A673 (cell line): ENCODE measurements around the gene PLK4. TPM values are rescaled to one million over a fixed set of nuclear protein-coding genes. Genes with fewer than 3 reads are reported as not detected.

Experiments
- BruUV-seq: library from RNA; stranded (reverse); fragments of 400-500 nt; replicated peaks from 2 replicates; lab custom pipeline; 2021; lab: Mats Ljungman, UMichigan
- CTCF ChIA-PET: fragments of 300-600 bp; sonication (Branson Sonifier 250); formaldehyde crosslinking; loops from one replicate; lab custom pipeline; 2022; ENCODE audit warnings: antibody characterized with exemption; lab: Charles Lee
- POLR2A ChIA-PET: fragments of 300-600 bp; sonication (Branson Sonifier 250); formaldehyde crosslinking; loops from one replicate; lab custom pipeline; 2022; ENCODE audit warnings: antibody characterized with exemption; ENCODE audit not compliant: low non-redundant PET; lab: Charles Lee
- DNase-seq: peaks from one replicate; pipeline ENCODE4 v3.0.0-alpha.2; 2015; ENCODE audit warnings: low spot score
- H3K27ac ChIP-seq: fragments of 200-600 bp; sonication (generic); 2 replicates; pipeline ENCODE4 v1.5.1; 2016; ENCODE audit warnings: mixed run types, low read depth, mild to moderate bottlenecking, mixed read lengths, antibody characterized with exemption, low read length; ENCODE audit not compliant: poor library complexity, severe bottlenecking
- H3K27me3 ChIP-seq: fragments of 200-600 bp; sonication (generic); replicated peaks from 2 replicates; pipeline ENCODE4 v1.6.1; 2017; ENCODE audit warnings: mixed run types, low read depth, mild to moderate bottlenecking, mixed read lengths, antibody characterized with exemption, low read length; ENCODE audit not compliant: insufficient read depth, poor library complexity
- H3K36me3 ChIP-seq: fragments of 200-600 bp; sonication (generic); 2 replicates; pipeline ENCODE4 v1.6.1; 2016; ENCODE audit warnings: mixed run types, mild to moderate bottlenecking, mixed read lengths, antibody characterized with exemption, low read length; ENCODE audit not compliant: insufficient read depth, poor library complexity, severe bottlenecking
- H3K4me1 ChIP-seq: fragments of 200-600 bp; sonication (generic); 2 replicates; pipeline ENCODE4 v1.6.1; 2017; ENCODE audit warnings: mixed run types, mild to moderate bottlenecking, mixed read lengths, antibody characterized with exemption, low read length; ENCODE audit not compliant: insufficient read depth, poor library complexity, severe bottlenecking
- H3K4me3 ChIP-seq: fragments of 200-600 bp; sonication (generic); 2 replicates; pipeline ENCODE4 v1.5.1; 2016; ENCODE audit warnings: low read depth, mixed run types, mild to moderate bottlenecking, mixed read lengths, low read length; ENCODE audit not compliant: poor library complexity, severe bottlenecking
- H3K9me3 ChIP-seq: fragments of 200-600 bp; sonication (generic); 2 replicates; pipeline ENCODE4 v1.6.1; 2016; ENCODE audit warnings: mixed run types, low read depth, mild to moderate bottlenecking, mixed read lengths, antibody characterized with exemption, low read length; ENCODE audit not compliant: poor library complexity, severe bottlenecking
- EZH2 ChIP-seq: fragments of 200-600 bp; sonication (generic); IDR thresholded peaks from 2 replicates; pipeline ENCODE4 v1.6.1; 2017; ENCODE audit warnings: borderline replicate concordance, low read depth, mild to moderate bottlenecking, mixed read lengths, antibody characterized with exemption, low read length; ENCODE audit not compliant: poor library complexity, severe bottlenecking
- intact Hi-C: fragments of 100-400 bp; cut with micrococcal nuclease; formaldehyde crosslinking; loops from one replicate; pipeline ENCODE4 v1.10.0; 2022; ENCODE audit not compliant: unreplicated experiment
- total RNA-seq: library from RNA; stranded (reverse); gene quantifications from 2 replicates; pipeline ENCODE4 v1.2.3, GENCODE V29; 2021
- TF ChIP-seq, protein P1 (sequence below): fragments of 300-800, 200-600 bp; sonication (generic); conservative IDR thresholded peaks from 2 replicates; pipeline ENCODE4 v1.5.1; 2017; ENCODE audit warnings: low read depth, mild to moderate bottlenecking, antibody characterized with exemption, low read length, moderate library complexity, mixed read lengths

PLK4 gene
- total RNA-seq, 1 experiment from 2014 or later, result 52.4 TPM

- BruUV-seq, result no TSS peak
- TF ChIP-seq, protein P1, sequence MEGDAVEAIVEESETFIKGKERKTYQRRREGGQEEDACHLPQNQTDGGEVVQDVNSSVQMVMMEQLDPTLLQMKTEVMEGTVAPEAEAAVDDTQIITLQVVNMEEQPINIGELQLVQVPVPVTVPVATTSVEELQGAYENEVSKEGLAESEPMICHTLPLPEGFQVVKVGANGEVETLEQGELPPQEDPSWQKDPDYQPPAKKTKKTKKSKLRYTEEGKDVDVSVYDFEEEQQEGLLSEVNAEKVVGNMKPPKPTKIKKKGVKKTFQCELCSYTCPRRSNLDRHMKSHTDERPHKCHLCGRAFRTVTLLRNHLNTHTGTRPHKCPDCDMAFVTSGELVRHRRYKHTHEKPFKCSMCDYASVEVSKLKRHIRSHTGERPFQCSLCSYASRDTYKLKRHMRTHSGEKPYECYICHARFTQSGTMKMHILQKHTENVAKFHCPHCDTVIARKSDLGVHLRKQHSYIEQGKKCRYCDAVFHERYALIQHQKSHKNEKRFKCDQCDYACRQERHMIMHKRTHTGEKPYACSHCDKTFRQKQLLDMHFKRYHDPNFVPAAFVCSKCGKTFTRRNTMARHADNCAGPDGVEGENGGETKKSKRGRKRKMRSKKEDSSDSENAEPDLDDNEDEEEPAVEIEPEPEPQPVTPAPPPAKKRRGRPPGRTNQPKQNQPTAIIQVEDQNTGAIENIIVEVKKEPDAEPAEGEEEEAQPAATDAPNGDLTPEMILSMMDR, result no peak
- no peak for TF ChIP-seq EZH2
- H3K4me3 ChIP-seq, result no peak overlapping the region
- no peak for DNase-seq
- ChIA-PET POLR2A (no interaction called here), CTCF (no interaction called here)
- peaks cover 4% of the 10 kb centered on the region for H3K9me3 ChIP-seq
- no peaks in the 10 kb centered on the region for H3K27me3 ChIP-seq
- intact Hi-C loops, result no loop called here
- no peaks in the 10 kb centered on the region for H3K36me3 ChIP-seq
- H3K4me1 ChIP-seq, result no peaks in the 10 kb centered on the region
- H3K27ac ChIP-seq, result no peak overlapping the region
Observed at GRCh38 chr4:127870281-127870680, 10.4 kb upstream of the PLK4 start.

DNA sequence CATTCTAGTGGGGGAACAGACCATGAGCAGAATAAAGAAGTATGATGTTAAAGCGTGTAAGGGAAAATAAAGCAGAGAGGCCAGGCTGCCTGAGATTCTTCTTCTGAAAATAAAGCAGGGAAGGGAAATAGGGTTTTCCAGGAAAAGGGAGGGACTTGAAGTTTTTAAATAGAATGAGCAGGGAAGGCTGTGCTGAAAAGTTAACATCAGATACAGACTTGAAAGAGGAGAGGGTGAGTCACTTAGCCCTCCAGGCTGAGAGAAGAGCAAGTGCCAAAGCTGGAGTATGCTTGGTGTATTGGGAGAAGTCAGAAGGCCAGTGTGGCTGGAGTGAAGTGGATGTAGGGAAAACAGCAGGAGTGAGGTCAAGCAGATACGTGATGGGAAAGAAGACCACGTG, 10.0 kb upstream of the PLK4 start:
- H3K36me3 ChIP-seq, result no peaks in the 10 kb centered on the region
- no peak overlapping the region for H3K27ac ChIP-seq
- H3K4me1 ChIP-seq, result no peaks in the 10 kb centered on the region
- no peak for TF ChIP-seq EZH2
- TF ChIP-seq, protein P1, result no peak
- no peak for DNase-seq
- intact Hi-C loops, result no loop called here
- ChIA-PET CTCF (no interaction called here), POLR2A (no interaction called here)
- H3K27me3 ChIP-seq, result no peaks in the 10 kb centered on the region
- no peak overlapping the region for H3K4me3 ChIP-seq
- no TSS peak for BruUV-seq
- peaks cover 4% of the 10 kb centered on the region for H3K9me3 ChIP-seq

DNA sequence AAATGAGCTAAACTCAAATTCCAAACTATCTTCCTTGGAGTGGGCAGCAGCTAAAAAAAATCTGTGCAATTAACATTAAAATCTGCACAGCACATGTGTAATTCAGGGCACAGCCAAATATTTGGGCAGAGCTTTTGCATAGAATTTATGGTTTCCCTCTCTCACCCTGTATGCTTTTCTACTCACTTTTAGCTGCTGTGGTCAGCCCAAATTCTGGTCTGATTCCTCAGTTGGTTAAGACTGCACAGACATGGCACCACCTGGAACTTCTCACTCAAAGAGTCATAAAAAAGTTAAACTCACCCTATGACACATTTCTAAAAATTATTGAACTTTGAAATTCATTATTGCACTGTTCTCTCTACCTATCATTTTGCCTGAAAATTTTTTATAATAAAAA, 4.9 kb upstream of the PLK4 start:
- CTCF ChIA-PET, result no interaction called here
- POLR2A ChIA-PET, result no interaction called here

More for the DNA sequence above, 4.9 kb upstream of the PLK4 start:
- H3K36me3 ChIP-seq, result no peaks in the 10 kb centered on the region
- no TSS peak for BruUV-seq
- peaks cover 4% of the 10 kb centered on the region for H3K9me3 ChIP-seq
- no peak overlapping the region for H3K4me3 ChIP-seq
- TF ChIP-seq, protein P1, result no peak
- no peak for TF ChIP-seq EZH2
- DNase-seq, result no peak
- intact Hi-C loops, result loop anchor here (5.0 kb wide), 1 partner anchor 937 kb away; no protein-coding TSS in a partner anchor
- no peak overlapping the region for H3K27ac ChIP-seq
- H3K4me1 ChIP-seq, result peaks cover 6% of the 10 kb centered on the region
- H3K27me3 ChIP-seq, result no peaks in the 10 kb centered on the region
